Tibial nerve (tissue), 4 donors: ENCODE measurements around the gene NUP93. TPM values are rescaled to one million over a fixed set of nuclear protein-coding genes. Genes with fewer than 3 reads are reported as not detected.

Source experiments
- DNase-seq, 2 donors: peaks; one replicate each; pipeline ENCODE4 v3.0.0-alpha.2; 2019; ENCODE audit warnings: low spot score in 2 of 2
- H3K27ac ChIP-seq, 4 donors: fragments of 200-600 bp; sonication (generic) in 3 of 4; one replicate each; pipeline ENCODE4 v1.5.1; 2017 to 2019; ENCODE audit warnings: mild to moderate bottlenecking in 1 of 4
- H3K27me3 ChIP-seq, 2 donors: fragments of 200-600 bp; sonication (generic) in 1 of 2; one replicate each; pipeline versions ENCODE4 v1.5.1 to v1.6.0; 2017 to 2019
- H3K36me3 ChIP-seq, 3 donors: fragments of 200-600 bp; sonication (generic); one replicate each; pipeline ENCODE4 v1.5.1; 2018 to 2019
- H3K4me1 ChIP-seq, 4 donors: fragments of 200-600 bp; sonication (generic) in 3 of 4; one replicate each; pipeline ENCODE4 v1.5.1; 2017 to 2019
- H3K4me3 ChIP-seq, 4 donors: fragments of 200-600 bp; sonication (generic) in 3 of 4; one replicate each; pipeline ENCODE4 v1.5.1; 2017 to 2019; ENCODE audit warnings: mild to moderate bottlenecking in 1 of 4, moderate library complexity in 1 of 4
- H3K9me3 ChIP-seq, 4 donors: fragments of 200-600 bp; sonication (generic) in 3 of 4; one replicate each; pipeline ENCODE4 v1.5.1; 2017 to 2019
- CTCF ChIP-seq, 5 experiments: fragments of 200-600 bp in 3 of 5; fragments of 450-650 bp in 2 of 5; sonication (generic) in 3 of 5; IDR thresholded peaks; one replicate each; pipeline ENCODE4 v1.5.1; 2016 to 2019; ENCODE audit warnings: antibody characterized with exemption in 5 of 5, mild to moderate bottlenecking in 3 of 5, moderate library complexity in 2 of 5
- EP300 ChIP-seq, 2 donors: sonication (generic); formaldehyde crosslinking; IDR thresholded peaks; one replicate each; pipeline ENCODE4 v1.6.1; 2017; ENCODE audit warnings: antibody characterized with exemption in 2 of 2, mild to moderate bottlenecking in 1 of 2
- POLR2A ChIP-seq, 2 donors: fragments of 450-650 bp; IDR thresholded peaks; one replicate each; pipeline ENCODE4 v1.6.1; 2017; ENCODE audit warnings: antibody characterized with exemption in 2 of 2, mild to moderate bottlenecking in 2 of 2, moderate library complexity in 2 of 2
- WGBS, 2 donors: methylation state at CpG; one replicate each; pipeline ENCODE4 v1.1.5; 2018; 5-methylcytosine and 5-hydroxymethylcytosine counted together
- total RNA-seq, 4 donors: library from RNA; depleted of rRNA; stranded (reverse); fragments of >200 nt; gene quantifications; one replicate each; pipeline ENCODE4 v1.1.0, GENCODE V29; 2016

Gene NUP93
- total RNA-seq, 4 donors from 2014 or later: 27.6 to 65.7 (median 43.8) TPM

GRCh38 chr16:56700631-56701030, 29.3 kb upstream of the NUP93 start:
- Histone ChIP-seq H3K27me3 (no peaks in the 10 kb centered on the region), H3K4me1 (peaks cover 0 to 12% (median 0%) of the 10 kb centered on the region in 4 donors), H3K27ac (no peak overlapping the region), H3K36me3 (no peaks in the 10 kb centered on the region), H3K4me3 (no peak overlapping the region), H3K9me3 (peaks cover 0 to 9% (median 0%) of the 10 kb centered on the region in 4 donors)
- WGBS, 2 donors: 88 to 100% methylated on average over 1 of the region's 1 CpG
- DNase-seq: no peak
- TF ChIP-seq CTCF (IDR thresholded peaks at IDR 0.05): no peak
- no peak for TF ChIP-seq EP300 (IDR thresholded peaks at IDR 0.05)
- no peak for TF ChIP-seq POLR2A (IDR thresholded peaks at IDR 0.05)

GRCh38 chr16:56701534-56701933, 28.4 kb upstream of the NUP93 start:
- no peaks in the 10 kb centered on the region for H3K27me3 ChIP-seq
- WGBS, 2 donors: 84 to 88% methylated on average over 7 of the region's 7 CpGs
- H3K9me3 ChIP-seq: peaks cover 0 to 9% (median 0%) of the 10 kb centered on the region in 4 donors
- no peak for DNase-seq
- H3K36me3 ChIP-seq: no peaks in the 10 kb centered on the region
- peaks cover 0 to 12% (median 0%) of the 10 kb centered on the region in 4 donors for H3K4me1 ChIP-seq
- no peak overlapping the region for H3K4me3 ChIP-seq
- H3K27ac ChIP-seq: peak overlapping the region in 2 of 4 donors; percentile 2 to 22
- no peak for TF ChIP-seq POLR2A (IDR thresholded peaks at IDR 0.05)
- TF ChIP-seq EP300 (IDR thresholded peaks at IDR 0.05): no peak
- TF ChIP-seq CTCF (IDR thresholded peaks at IDR 0.05): no peak

GRCh38 chr16:56702836-56703235, 27.1 kb upstream of the NUP93 start:
- Histone ChIP-seq H3K27me3 (no peaks in the 10 kb centered on the region), H3K4me1 (peaks cover 0 to 12% (median 0%) of the 10 kb centered on the region in 4 donors), H3K4me3 (no peak overlapping the region), H3K27ac (no peak overlapping the region), H3K36me3 (no peaks in the 10 kb centered on the region), H3K9me3 (peaks cover 0 to 2% (median 0%) of the 10 kb centered on the region in 4 donors)
- 87% methylated on average over 5 of the region's 5 CpGs for WGBS, 2 donors
- no peak for DNase-seq
- TF ChIP-seq POLR2A (IDR thresholded peaks at IDR 0.05) (no peak), CTCF (IDR thresholded peaks at IDR 0.05) (no peak), EP300 (IDR thresholded peaks at IDR 0.05) (no peak)

- Histone ChIP-seq H3K4me1 (no peaks in the 10 kb centered on the region), H3K27me3 (no peaks in the 10 kb centered on the region), H3K27ac (peak overlapping the region in 1 of 4 donors; percentile 27), H3K4me3 (no peak overlapping the region), H3K36me3 (no peaks in the 10 kb centered on the region), H3K9me3 (no peaks in the 10 kb centered on the region)
- DNase-seq: no peak
- WGBS, 2 donors: 61 to 67% methylated on average over 13 of the region's 13 CpGs
- TF ChIP-seq POLR2A (IDR thresholded peaks at IDR 0.05): no peak
- TF ChIP-seq CTCF (IDR thresholded peaks at IDR 0.05): no peak
- no peak for TF ChIP-seq EP300 (IDR thresholded peaks at IDR 0.05)
Measured at GRCh38 chr16:56708525-56709442, 21.1 kb upstream of the NUP93 start.

GRCh38 chr16:56709443-56710040, 20.4 kb upstream of the NUP93 start:
- H3K27ac ChIP-seq: no peak overlapping the region
- no peaks in the 10 kb centered on the region for H3K4me1 ChIP-seq
- no peaks in the 10 kb centered on the region for H3K9me3 ChIP-seq
- TF ChIP-seq EP300 (IDR thresholded peaks at IDR 0.05) (no peak), POLR2A (IDR thresholded peaks at IDR 0.05) (no peak), CTCF (IDR thresholded peaks at IDR 0.05) (no peak)
- DNase-seq: no peak
- 86 to 93% methylated on average over 4 of the region's 4 CpGs for WGBS, 2 donors
- H3K36me3 ChIP-seq: no peaks in the 10 kb centered on the region
- H3K4me3 ChIP-seq: no peak overlapping the region
- no peaks in the 10 kb centered on the region for H3K27me3 ChIP-seq
